ENCODE results near the gene PTK7.

PTK7 gene

DNA sequence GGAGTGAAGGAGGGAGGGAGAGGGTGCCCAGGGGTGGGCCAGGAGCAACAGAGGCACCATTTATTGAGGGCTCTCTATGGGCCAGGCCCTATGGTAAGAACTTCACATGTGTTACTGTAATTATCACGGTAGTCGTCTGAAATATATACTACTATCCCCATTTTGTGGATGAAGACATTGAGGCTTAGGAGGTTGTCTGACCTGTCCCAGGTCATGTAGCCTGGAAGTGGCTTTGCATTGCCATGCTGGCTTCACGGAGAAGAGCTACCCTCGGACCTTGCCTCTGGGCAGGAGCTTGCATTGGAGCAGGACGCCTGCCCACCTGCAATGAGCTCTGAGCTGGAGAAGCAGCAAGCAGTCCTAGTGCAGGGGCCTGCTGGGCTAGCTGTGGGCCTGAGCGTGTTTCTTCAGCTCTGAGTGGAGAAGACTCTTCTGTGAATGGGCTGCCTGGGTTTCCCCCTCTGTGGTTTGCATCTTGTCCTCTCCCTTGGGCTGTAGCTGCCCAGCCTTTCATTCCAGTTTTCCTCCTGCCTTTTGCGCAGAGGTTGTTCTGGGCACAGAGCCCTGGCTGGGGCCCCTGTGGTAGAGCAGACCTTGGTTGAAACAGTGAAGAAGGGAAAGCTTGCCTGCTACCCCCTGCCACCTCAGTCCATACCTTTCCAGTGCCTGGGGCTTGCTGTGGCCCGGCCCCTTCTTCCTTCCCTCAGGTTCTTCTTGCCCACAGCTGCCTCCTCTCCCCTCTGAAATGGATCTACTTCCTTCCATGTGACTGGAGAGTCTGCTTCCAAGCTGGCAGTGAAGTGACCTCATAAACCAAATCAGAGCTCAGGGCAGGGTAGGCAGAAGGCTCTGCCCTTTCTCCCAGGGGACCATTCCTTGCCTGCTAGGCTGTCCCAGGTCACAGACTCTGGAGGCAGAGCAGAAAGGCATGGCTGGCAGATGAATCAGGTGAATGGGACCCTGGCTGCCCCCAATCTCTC is 70.9 kb downstream of the PTK7 start:
- H2AFZ ChIP-seq (ENCODE audit: low read depth, low read length) = no peak overlapping the region
- H3K4me3 ChIP-seq (ENCODE audit: low read length) = no peak overlapping the region
- no peak overlapping the region for H3K4me2 ChIP-seq (ENCODE audit: low read length)
- no peak overlapping the region for H3K9ac ChIP-seq (ENCODE audit: low read length)
- no peaks in the 10 kb centered on the region for H3K36me3 ChIP-seq (replicated peaks; ENCODE audit: low read depth, low read length)
- H3K27me3 ChIP-seq (ENCODE audit: low read depth, low read length) = peaks cover 10% of the 10 kb centered on the region; the same call in 1 of the 2 replicates
- peaks cover 8% of the 10 kb centered on the region; the same call in 1 of the 2 replicates for H3K4me1 ChIP-seq (ENCODE audit: low read length)
- H3K27ac ChIP-seq (ENCODE audit: low read length) = no peak overlapping the region
- no peak for TF ChIP-seq EZH2phosphoT487 (IDR thresholded peaks at IDR 0.05; ENCODE audit: low read depth)
- TF ChIP-seq CTCF (IDR thresholded peaks at IDR 0.05; ENCODE audit: low read depth, low read length) = no peak
- H3K79me2 ChIP-seq (ENCODE audit: low read length) = no peaks in the 10 kb centered on the region
- H4K20me1 ChIP-seq (ENCODE audit: insufficient read depth, low read length) = no peaks in the 10 kb centered on the region
- H3K9me3 ChIP-seq (ENCODE audit: insufficient read depth, low read length) = no peaks in the 10 kb centered on the region

- Histone ChIP-seq H3K4me3 (ENCODE audit: low read length) (no peak overlapping the region), H3K36me3 (replicated peaks; ENCODE audit: low read depth, low read length) (no peaks in the 10 kb centered on the region), H3K79me2 (ENCODE audit: low read length) (no peaks in the 10 kb centered on the region), H3K27ac (ENCODE audit: low read length) (no peak overlapping the region), H4K20me1 (ENCODE audit: insufficient read depth, low read length) (no peaks in the 10 kb centered on the region), H2AFZ (ENCODE audit: low read depth, low read length) (no peak overlapping the region), H3K27me3 (ENCODE audit: low read depth, low read length) (peaks cover 10% of the 10 kb centered on the region; the same call in 1 of the 2 replicates), H3K4me1 (ENCODE audit: low read length) (peaks cover 8% of the 10 kb centered on the region; the same call in 1 of the 2 replicates), H3K4me2 (ENCODE audit: low read length) (no peak overlapping the region), H3K9ac (ENCODE audit: low read length) (no peak overlapping the region), H3K9me3 (ENCODE audit: insufficient read depth, low read length) (no peaks in the 10 kb centered on the region)
- TF ChIP-seq CTCF (IDR thresholded peaks at IDR 0.05; ENCODE audit: low read depth, low read length) = no peak
- no peak for TF ChIP-seq EZH2phosphoT487 (IDR thresholded peaks at IDR 0.05; ENCODE audit: low read depth)
These were observed 71.8 kb downstream of the PTK7 start for GRCh38 chr6:43147691-43148477.

DNA sequence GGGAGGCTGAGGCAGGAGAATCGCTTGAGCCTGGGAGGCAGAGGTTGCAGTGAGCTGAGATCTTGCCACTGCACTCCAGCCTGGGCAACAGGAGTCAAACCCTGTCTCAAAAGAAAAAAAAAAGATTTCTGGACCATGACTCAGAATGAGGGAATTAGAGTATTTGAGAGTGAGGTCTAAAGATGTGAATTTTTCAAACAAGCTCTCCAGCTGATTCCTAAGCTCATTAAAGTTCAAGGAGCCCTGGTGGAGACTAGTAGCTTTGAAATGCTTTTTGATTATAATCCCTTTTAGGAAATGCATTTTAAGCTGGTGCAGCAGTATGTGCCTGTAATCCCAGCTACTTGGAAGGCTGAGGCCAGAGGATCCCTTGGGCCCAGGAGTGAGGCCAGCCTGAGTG is 73.2 kb downstream of the PTK7 start:
- no peaks in the 10 kb centered on the region for H4K20me1 ChIP-seq (ENCODE audit: insufficient read depth, low read length)
- H3K27ac ChIP-seq (ENCODE audit: low read length) = no peak overlapping the region

More for the DNA sequence above, 73.2 kb downstream of the PTK7 start:
- H3K9me3 ChIP-seq (ENCODE audit: insufficient read depth, low read length) = no peaks in the 10 kb centered on the region
- H3K9ac ChIP-seq (ENCODE audit: low read length) = no peak overlapping the region
- TF ChIP-seq EZH2phosphoT487 (IDR thresholded peaks at IDR 0.05; ENCODE audit: low read depth) (no peak), CTCF (IDR thresholded peaks at IDR 0.05; ENCODE audit: low read depth, low read length) (no peak)
- H3K27me3 ChIP-seq (ENCODE audit: low read depth, low read length) = peaks cover 10% of the 10 kb centered on the region; the same call in 1 of the 2 replicates
- H3K4me1 ChIP-seq (ENCODE audit: low read length) = no peaks in the 10 kb centered on the region
- H2AFZ ChIP-seq (ENCODE audit: low read depth, low read length) = no peak overlapping the region
- no peak overlapping the region for H3K4me2 ChIP-seq (ENCODE audit: low read length)
- no peaks in the 10 kb centered on the region for H3K79me2 ChIP-seq (ENCODE audit: low read length)
- no peak overlapping the region for H3K4me3 ChIP-seq (ENCODE audit: low read length)
- no peaks in the 10 kb centered on the region for H3K36me3 ChIP-seq (replicated peaks; ENCODE audit: low read depth, low read length)
